HepG2 (cell line): ENCODE data around the gene LRRC25. TPM values are rescaled to one million over a fixed set of nuclear protein-coding genes. Genes with fewer than 3 reads are reported as not detected.

Experiments used
- BORCS8-MEF2B ChIP-seq: sonication (generic); formaldehyde crosslinking; IDR thresholded peaks from 2 replicates; pipeline ENCODE4 v1.8.0; 2022; ENCODE audit warnings: mild to moderate bottlenecking, missing genetic modification reagents
- CBX2 ChIP-seq, 2 experiments: fragments of 200-600 bp in 1 of 2; sonication (generic); formaldehyde crosslinking in 1 of 2; IDR thresholded peaks; 2 replicates each; pipeline versions ENCODE4 v1.7.0 to v1.8.1; 2018 to 2022; ENCODE audit warnings: low read depth in 2 of 2, low read length in 1 of 2, mild to moderate bottlenecking in 1 of 2, missing genetic modification reagents in 1 of 2
- FOSL1 ChIP-seq: sonication (generic); formaldehyde crosslinking; IDR thresholded peaks from 2 replicates; pipeline ENCODE4 v1.9.0; 2021; ENCODE audit warnings: missing genetic modification reagents, borderline replicate concordance
- FOXP1 ChIP-seq, 2 experiments: fragments of 450-650 bp in 1 of 2; IDR thresholded peaks; 2 replicates each; pipeline ENCODE4 v1.6.1; 2017 to 2018; ENCODE audit warnings: antibody characterized with exemption in 1 of 2
- HDAC6 ChIP-seq: fragments of 200-600 bp; sonication (generic); IDR thresholded peaks from 2 replicates; pipeline ENCODE4 v1.7.0; 2017; ENCODE audit warnings: mild to moderate bottlenecking, antibody characterized with exemption, low read length, low read depth
- MTF2 ChIP-seq: sonication (generic); formaldehyde crosslinking; IDR thresholded peaks from 2 replicates; pipeline ENCODE4 v1.5.0; 2020; ENCODE audit warnings: missing genetic modification reagents, borderline replicate concordance
- TEAD2 ChIP-seq: sonication (generic); formaldehyde crosslinking; IDR thresholded peaks from 2 replicates; pipeline ENCODE4 v1.9.0; 2021; ENCODE audit warnings: missing genetic modification reagents
- TGIF2 ChIP-seq: IDR thresholded peaks from 2 replicates; pipeline ENCODE4 v1.6.1; 2016; ENCODE audit warnings: control low read depth, missing compliant biosample characterization
- WIZ ChIP-seq: sonication (generic); formaldehyde crosslinking; IDR thresholded peaks from 2 replicates; pipeline ENCODE4 v1.5.1; 2020; ENCODE audit warnings: mild to moderate bottlenecking, missing genetic modification reagents
- ZFAT ChIP-seq: sonication (generic); formaldehyde crosslinking; conservative IDR thresholded peaks from 2 replicates; pipeline ENCODE4 v1.8.1; 2023; ENCODE audit warnings: missing genetic modification reagents, inconsistent platforms
- ZFX ChIP-seq: sonication (generic); formaldehyde crosslinking; IDR thresholded peaks from 2 replicates; pipeline ENCODE4 v1.4.0; 2020; ENCODE audit warnings: mild to moderate bottlenecking, low read depth, missing genetic modification reagents, moderate library complexity
- ZNF326 ChIP-seq: sonication (generic); formaldehyde crosslinking; IDR thresholded peaks from 2 replicates; pipeline ENCODE4 v1.4.0; 2020; ENCODE audit warnings: missing genetic modification reagents, borderline replicate concordance
- ZNF552 ChIP-seq: sonication (generic); formaldehyde crosslinking; IDR thresholded peaks from 2 replicates; pipeline ENCODE4 v1.9.0; 2022; ENCODE audit warnings: missing genetic modification reagents, mild to moderate bottlenecking, borderline replicate concordance
- ZNF605 ChIP-seq: sonication (generic); formaldehyde crosslinking; IDR thresholded peaks from 2 replicates; pipeline ENCODE4 v1.8.0; 2022; ENCODE audit warnings: mild to moderate bottlenecking, missing genetic modification reagents
- ZNF782 ChIP-seq: sonication (generic); formaldehyde crosslinking; IDR thresholded peaks from 2 replicates; pipeline ENCODE4 v1.4.0; 2020; ENCODE audit warnings: missing genetic modification reagents, mild to moderate bottlenecking, borderline replicate concordance
- polyA plus RNA-seq, 8 experiments: library from polyadenylated mRNA; depleted of rRNA in 3 of 8; stranded (reverse) in 7 of 8; unstranded in 1 of 8; fragments of >200 nt; fragmentation: Illumina TruSeq in 4 of 8; extraction: Trizol in 4 of 8; gene quantifications; 2 replicates each; pipeline versions ENCODE4 v1.2.1 to v1.2.3, GENCODE V29; 2011 to 2016; ENCODE audit warnings: low read depth in 4 of 8, missing spikeins in 1 of 8, mixed read lengths in 1 of 8; ENCODE audit not compliant: insufficient read depth in 1 of 8
- total RNA-seq, 5 experiments: library from RNA; depleted of rRNA; stranded (reverse); fragments of >200 nt; fragmentation: Illumina TruSeq; extraction: Trizol; gene quantifications; 2 replicates each; pipeline ENCODE4 v1.2.3, GENCODE V29; 2016; ENCODE audit warnings: low read depth in 1 of 5
- TF ChIP-seq, protein P1 (sequence below): IDR thresholded peaks from 2 replicates; pipeline ENCODE4 v1.6.1; 2018; ENCODE audit warnings: missing genetic modification reagents, mild to moderate bottlenecking, missing compliant biosample characterization
- TF ChIP-seq, protein P2 (sequence below): sonication (generic); formaldehyde crosslinking; IDR thresholded peaks from 2 replicates; pipeline ENCODE4 v1.4.0; 2020; ENCODE audit warnings: missing genetic modification reagents
- TF ChIP-seq, protein P3 (sequence below): sonication (generic); formaldehyde crosslinking; IDR thresholded peaks from 2 replicates; pipeline ENCODE4 v1.8.0; 2022; ENCODE audit warnings: mild to moderate bottlenecking, missing genetic modification reagents
- TF ChIP-seq, protein P4 (sequence below): sonication (generic); formaldehyde crosslinking; IDR thresholded peaks from 2 replicates; pipeline ENCODE4 v1.8.1; 2023; ENCODE audit warnings: mild to moderate bottlenecking, missing genetic modification reagents, borderline replicate concordance
- TF ChIP-seq, protein P5 (sequence below): sonication (generic); formaldehyde crosslinking; IDR thresholded peaks from 2 replicates; pipeline ENCODE4 v1.4.0; 2020; ENCODE audit warnings: missing genetic modification reagents, borderline replicate concordance

Gene LRRC25
- total and polyA plus RNA-seq, 2 of the 13 experiments (the other 11 are each of a cell fraction or from before 2014, with no cell fraction given), result 0.13 to 0.53 TPM

DNA sequence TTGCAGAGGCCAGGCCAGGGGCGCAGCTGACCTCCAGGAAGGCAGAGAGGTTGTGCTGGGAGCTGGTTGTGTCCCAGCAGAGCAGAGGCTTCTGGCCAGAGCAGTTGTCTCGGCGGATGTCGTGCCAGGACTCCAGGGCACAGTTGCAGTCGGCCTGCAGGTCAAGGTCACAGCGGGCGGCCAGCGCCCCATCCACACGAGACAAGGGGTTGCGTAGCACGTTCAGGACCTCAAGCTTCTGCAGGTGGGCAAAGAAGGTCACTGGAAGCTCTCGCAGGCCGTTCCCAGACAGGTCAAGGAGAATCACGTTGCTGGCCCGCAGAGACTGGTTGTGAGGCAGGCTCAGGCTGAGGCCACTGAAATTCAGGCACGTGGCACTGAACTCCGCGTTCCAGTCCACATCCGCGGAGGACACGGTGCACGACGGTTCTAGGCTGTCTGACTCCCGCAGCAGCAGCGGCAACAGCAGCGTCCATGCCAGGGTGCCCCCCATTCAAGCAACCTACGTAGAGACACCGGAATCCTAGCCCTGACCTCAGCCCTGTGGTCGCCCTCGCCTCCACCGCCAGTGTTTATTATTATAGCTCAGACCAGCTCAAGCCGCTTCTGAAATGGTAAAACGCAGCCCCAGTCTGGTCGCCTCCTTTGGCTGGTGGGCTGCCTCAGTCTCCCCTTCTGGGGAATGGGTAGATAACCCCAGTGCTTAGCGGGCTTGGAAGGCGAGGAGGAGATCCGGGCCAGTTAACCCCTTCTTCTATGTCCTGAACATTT lies 766 bp downstream of the LRRC25 start (continued):
- TF ChIP-seq, protein P1, sequence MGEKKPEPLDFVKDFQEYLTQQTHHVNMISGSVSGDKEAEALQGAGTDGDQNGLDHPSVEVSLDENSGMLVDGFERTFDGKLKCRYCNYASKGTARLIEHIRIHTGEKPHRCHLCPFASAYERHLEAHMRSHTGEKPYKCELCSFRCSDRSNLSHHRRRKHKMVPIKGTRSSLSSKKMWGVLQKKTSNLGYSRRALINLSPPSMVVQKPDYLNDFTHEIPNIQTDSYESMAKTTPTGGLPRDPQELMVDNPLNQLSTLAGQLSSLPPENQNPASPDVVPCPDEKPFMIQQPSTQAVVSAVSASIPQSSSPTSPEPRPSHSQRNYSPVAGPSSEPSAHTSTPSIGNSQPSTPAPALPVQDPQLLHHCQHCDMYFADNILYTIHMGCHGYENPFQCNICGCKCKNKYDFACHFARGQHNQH (CRISPR knock-in tag), result 0 out of 2 replicates have a peak, but pooled peaks have one; percentile 49
- no peak for TF ChIP-seq CBX2 (IDR thresholded peaks at IDR 0.05; ENCODE audit: low read depth, low read length)
- TF ChIP-seq CBX2 (CRISPR knock-in tag; IDR thresholded peaks at IDR 0.05; ENCODE audit: low read depth), result no peak
- TF ChIP-seq WIZ (CRISPR knock-in tag), result no peak
- TF ChIP-seq, protein P2, sequence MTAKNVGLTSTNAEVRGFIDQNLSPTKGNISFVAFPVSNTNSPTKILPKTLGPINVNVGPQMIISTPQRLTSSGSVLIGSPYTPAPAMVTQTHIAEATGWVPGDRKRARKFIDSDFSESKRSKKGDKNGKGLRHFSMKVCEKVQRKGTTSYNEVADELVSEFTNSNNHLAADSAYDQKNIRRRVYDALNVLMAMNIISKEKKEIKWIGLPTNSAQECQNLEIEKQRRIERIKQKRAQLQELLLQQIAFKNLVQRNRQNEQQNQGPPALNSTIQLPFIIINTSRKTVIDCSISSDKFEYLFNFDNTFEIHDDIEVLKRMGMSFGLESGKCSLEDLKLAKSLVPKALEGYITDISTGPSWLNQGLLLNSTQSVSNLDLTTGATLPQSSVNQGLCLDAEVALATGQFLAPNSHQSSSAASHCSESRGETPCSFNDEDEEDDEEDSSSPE (CRISPR knock-in tag), result peak; percentile 34; the same call in 1 of the 2 replicates
- TF ChIP-seq FOSL1, result no peak
- no peak; the same call in 1 of the 2 replicates for TF ChIP-seq ZNF605 (CRISPR knock-in tag)
- TF ChIP-seq, protein P3, sequence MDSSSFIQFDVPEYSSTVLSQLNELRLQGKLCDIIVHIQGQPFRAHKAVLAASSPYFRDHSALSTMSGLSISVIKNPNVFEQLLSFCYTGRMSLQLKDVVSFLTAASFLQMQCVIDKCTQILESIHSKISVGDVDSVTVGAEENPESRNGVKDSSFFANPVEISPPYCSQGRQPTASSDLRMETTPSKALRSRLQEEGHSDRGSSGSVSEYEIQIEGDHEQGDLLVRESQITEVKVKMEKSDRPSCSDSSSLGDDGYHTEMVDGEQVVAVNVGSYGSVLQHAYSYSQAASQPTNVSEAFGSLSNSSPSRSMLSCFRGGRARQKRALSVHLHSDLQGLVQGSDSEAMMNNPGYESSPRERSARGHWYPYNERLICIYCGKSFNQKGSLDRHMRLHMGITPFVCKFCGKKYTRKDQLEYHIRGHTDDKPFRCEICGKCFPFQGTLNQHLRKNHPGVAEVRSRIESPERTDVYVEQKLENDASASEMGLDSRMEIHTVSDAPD (CRISPR knock-in tag), result peak; percentile 73; the same call in 1 of the 2 replicates
- TF ChIP-seq ZNF552 (CRISPR knock-in tag), result peak; percentile 83; the same call in 1 of the 2 replicates
- TF ChIP-seq TGIF2 (CRISPR knock-in tag), result no peak
- TF ChIP-seq ZNF326 (CRISPR knock-in tag), result no peak
- TF ChIP-seq ZFAT, result no peak
- TF ChIP-seq ZFX (CRISPR knock-in tag), result peak; percentile 65
- TF ChIP-seq HDAC6, result no peak
- 0 out of 2 replicates have a peak, but pooled peaks have one; percentile 22 for TF ChIP-seq ZNF782
- no peak for TF ChIP-seq MTF2 (CRISPR knock-in tag)
- TF ChIP-seq FOXP1 (IDR thresholded peaks at IDR 0.05), result no peak
- no peak for TF ChIP-seq FOXP1 (CRISPR knock-in tag; IDR thresholded peaks at IDR 0.05)
- no peak for TF ChIP-seq TEAD2 (CRISPR knock-in tag)
- TF ChIP-seq, protein P4, sequence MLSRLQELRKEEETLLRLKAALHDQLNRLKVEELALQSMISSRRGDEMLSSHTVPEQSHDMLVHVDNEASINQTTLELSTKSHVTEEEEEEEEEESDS, result no peak
- peak; percentile 54; the same call in 1 of the 2 replicates for TF ChIP-seq BORCS8-MEF2B
- TF ChIP-seq, protein P5, sequence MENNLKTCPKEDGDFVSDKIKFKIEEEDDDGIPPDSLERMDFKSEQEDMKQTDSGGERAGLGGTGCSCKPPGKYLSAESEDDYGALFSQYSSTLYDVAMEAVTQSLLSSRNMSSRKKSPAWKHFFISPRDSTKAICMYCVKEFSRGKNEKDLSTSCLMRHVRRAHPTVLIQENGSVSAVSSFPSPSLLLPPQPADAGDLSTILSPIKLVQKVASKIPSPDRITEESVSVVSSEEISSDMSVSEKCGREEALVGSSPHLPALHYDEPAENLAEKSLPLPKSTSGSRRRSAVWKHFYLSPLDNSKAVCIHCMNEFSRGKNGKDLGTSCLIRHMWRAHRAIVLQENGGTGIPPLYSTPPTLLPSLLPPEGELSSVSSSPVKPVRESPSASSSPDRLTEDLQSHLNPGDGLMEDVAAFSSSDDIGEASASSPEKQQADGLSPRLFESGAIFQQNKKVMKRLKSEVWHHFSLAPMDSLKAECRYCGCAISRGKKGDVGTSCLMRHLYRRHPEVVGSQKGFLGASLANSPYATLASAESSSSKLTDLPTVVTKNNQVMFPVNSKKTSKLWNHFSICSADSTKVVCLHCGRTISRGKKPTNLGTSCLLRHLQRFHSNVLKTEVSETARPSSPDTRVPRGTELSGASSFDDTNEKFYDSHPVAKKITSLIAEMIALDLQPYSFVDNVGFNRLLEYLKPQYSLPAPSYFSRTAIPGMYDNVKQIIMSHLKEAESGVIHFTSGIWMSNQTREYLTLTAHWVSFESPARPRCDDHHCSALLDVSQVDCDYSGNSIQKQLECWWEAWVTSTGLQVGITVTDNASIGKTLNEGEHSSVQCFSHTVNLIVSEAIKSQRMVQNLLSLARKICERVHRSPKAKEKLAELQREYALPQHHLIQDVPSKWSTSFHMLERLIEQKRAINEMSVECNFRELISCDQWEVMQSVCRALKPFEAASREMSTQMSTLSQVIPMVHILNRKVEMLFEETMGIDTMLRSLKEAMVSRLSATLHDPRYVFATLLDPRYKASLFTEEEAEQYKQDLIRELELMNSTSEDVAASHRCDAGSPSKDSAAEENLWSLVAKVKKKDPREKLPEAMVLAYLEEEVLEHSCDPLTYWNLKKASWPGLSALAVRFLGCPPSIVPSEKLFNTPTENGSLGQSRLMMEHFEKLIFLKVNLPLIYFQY (CRISPR knock-in tag), result no peak
